ENCODE data around the gene RASL11B.

RASL11B gene

DNA sequence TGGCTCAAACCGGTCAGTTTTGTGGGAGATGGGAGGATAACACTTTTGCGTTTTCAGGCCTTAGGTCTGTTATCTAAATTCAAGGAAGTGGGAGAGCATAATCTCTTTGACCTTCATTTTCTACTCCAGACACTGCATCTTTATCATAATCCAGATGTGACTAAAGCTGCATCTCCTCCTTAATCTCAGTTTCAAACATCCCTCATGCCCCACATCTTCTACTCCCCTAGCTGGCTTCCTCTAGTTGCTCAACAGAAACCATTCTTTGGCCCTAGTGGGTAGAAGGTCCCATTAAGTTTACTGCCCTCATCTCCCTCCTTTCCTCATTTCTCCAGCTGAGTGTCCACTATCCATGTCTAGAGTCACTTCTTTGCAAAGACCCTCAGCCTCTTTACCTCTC lies 18.8 kb upstream of the RASL11B start:
- no peak for DNase-seq (ENCODE audit: low spot score)

DNA sequence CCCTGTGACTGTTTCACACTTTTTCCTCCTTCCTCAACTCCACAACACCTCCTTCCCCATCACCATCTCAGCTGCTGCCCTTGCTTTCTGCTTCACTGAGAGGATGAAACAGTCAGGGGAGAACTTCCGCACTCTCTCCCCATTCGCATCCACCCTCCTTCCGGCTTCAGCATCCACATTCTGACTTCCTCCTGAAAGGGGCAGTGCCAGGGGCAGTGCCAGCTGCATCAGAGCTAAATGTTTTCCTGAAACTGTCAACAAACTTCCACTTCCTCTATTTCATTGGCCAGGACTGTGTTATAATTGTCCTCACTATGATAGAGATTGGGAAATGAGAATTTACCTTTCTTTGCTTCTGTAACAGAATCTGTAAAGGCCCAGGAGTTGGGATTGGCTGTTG lies 18.2 kb upstream of the RASL11B start:
- no peak for DNase-seq (ENCODE audit: low spot score)

DNA sequence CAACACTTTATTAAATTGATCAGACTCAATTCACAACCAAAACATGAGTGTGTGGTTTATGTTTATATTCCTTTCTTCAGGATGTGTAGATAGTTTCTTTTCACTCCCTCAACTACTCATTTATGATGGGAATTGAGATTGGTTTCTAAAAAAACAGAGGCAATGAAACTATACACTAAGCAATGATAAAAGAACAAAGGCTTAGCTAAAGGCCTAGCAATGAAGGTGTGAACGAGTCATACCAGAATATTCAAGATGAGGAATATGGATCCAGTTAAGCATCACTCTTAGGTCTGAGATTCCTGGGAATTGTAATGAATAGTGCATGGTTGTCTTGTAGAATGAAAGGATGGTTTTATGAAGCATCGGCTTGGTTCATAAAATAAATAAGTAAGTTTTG lies 17.5 kb upstream of the RASL11B start:
- DNase-seq (ENCODE audit: low spot score), result no peak

- DNase-seq (ENCODE audit: low spot score), result no peak
These were observed 15.6 kb upstream of the RASL11B start for GRCh38 chr4:52846502-52846901.

DNA sequence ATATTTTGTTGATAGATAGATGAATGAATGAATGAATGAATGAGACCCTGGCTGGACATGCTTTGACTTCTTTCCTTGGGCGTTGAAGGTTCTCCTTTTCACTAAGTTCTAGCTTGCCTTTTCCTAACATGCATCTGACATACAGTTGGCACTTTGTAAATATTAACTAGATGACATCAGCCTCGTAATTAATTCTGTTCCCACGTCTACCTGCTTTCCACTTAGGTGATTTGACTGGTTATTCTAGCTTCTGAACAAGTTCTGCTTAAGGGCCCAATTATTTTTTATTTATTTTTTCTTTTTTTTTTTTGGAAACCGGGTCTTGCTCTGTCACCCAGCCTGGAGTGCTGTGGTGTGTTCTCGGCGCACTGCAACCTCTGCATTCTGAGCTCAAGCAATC lies 13.9 kb upstream of the RASL11B start:
- no peak for DNase-seq (ENCODE audit: low spot score)

DNA sequence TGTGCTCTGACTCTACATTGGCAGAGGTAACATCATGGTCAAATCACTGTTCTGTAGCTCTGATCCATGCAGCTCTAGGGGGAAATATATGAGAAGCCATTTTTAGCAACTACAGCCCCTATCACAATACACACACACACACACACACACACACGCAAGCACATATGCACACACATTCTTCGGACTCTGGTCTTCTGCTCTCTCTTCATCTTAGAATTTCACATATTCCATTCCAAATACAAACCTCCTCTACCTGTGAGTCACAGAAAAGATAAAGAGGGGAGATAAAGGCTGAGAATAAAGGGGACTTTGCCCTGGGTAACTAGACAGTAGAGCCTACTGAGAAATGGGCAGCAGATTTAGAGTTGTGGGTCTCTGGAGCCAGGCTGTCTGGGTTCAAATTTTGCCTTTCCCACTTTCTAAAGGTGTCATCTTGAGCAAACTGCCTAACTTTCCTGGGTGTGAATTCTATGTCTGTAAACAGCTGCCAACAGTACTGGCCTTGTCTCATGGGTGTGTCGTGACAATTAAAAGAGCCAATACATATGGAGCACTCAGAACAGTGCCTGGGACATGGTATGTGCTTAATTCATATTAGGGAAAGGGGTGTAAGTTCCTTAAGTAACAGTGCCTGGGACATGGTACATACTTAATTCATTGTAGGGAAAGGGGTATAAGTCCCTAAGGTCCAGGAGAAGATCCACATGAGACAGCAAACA lies 11.6 kb upstream of the RASL11B start:
- DNase-seq (ENCODE audit: low spot score), result no peak

- no peak for DNase-seq (ENCODE audit: low spot score)
These were observed 10.1 kb upstream of the RASL11B start for GRCh38 chr4:52852041-52852440.

- no peak for DNase-seq (ENCODE audit: low spot score)
These were observed 9.4 kb upstream of the RASL11B start for GRCh38 chr4:52852711-52853110.

GRCh38 chr4:52853351-52853750 lies 8.8 kb upstream of the RASL11B start:
- no peak for DNase-seq (ENCODE audit: low spot score)

DNA sequence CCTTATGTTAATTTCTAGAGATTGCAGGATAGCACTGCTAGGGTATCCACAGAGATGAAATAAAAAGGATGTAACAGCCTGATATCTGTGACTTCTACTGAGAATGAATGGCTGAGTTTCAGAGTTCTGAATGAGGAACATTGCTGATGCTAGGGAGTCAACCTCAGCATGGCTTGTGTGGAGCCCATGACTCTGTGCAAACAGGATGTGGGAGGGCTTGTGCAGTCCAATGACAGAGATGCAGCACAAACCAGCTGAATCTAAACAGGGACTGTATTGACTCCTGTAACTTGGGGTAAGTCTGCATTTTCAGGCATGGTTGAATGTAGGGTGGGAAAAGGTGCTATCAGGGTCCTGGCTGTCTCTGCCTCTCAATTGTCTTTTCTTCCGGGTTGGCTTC lies 5.3 kb upstream of the RASL11B start:
- DNase-seq (ENCODE audit: low spot score), result no peak

GRCh38 chr4:52860361-52860760 lies 1.8 kb upstream of the RASL11B start:
- no peak for DNase-seq (ENCODE audit: low spot score)

GRCh38 chr4:52861171-52861823 lies 820 bp upstream of the RASL11B start:
- DNase-seq (ENCODE audit: low spot score), result no peak

- DNase-seq (ENCODE audit: low spot score), result no peak
These were observed 583 bp downstream of the RASL11B start for GRCh38 chr4:52862639-52863161.

- DNase-seq (ENCODE audit: low spot score), result no peak
These were observed 1.2 kb downstream of the RASL11B start for GRCh38 chr4:52863324-52863723.

DNA sequence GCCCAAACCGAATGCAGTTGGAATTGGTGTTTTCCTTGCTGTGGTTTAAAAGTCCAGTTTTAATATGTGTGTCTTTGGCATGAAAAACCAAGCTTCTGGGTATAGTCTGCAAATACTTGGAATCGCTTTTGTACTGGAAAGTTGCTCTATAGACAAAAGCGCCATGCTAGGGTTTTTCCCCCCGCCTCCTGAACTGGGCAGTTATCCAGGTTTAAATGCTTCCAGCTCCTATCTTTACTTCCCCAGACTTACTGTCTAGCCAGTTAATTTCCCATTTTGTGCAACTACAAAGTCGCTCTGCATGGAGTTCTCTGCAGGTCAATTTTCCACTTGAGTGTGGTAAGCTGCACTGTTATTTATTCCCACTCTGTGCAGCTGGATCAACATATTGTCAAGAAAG lies 2.7 kb downstream of the RASL11B start:
- no peak for DNase-seq (ENCODE audit: low spot score)

- no peak for DNase-seq (ENCODE audit: low spot score)
These were observed 3.2 kb downstream of the RASL11B start for GRCh38 chr4:52865300-52865699.

DNA sequence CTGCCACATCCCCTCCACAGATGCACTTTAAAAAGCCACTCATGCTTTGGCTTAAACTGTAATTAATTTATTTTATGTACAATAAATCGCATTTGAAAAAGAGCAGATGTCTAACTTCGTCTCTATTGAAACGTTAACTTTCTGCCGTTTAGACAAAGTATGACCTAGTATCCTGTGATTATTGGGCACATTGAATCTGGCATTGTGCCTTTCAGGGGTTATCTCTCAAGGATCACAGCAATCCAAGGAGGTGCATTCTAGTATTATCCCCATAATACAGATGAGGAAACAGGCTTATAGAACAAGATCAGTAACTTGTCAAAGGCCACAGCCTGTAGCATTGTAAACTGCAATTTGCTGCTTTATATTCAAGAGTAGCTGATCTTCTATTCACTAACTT lies 4.6 kb downstream of the RASL11B start:
- DNase-seq (ENCODE audit: low spot score), result no peak

DNA sequence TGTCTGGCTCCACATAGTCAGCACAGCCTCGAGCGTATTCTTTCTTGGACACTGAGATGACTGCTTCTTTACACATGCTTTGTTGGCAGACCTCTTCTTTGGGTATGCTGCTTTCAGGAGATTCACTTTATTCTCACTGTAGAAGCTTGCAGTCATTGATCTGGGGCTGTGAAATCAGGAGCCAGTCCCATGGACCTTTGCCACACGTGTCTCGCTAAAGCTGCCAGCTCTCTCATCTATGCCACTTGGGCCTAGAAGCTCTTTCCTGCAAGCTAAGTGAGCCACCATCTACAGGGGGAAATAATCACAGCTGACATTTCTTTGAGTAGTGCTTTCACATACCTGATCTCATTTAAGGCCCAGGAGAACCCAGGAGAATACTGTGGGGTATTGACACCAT lies 5.0 kb downstream of the RASL11B start:
- DNase-seq (ENCODE audit: low spot score), result no peak

- no peak for DNase-seq (ENCODE audit: low spot score)
These were observed 6.0 kb downstream of the RASL11B start for GRCh38 chr4:52868133-52868532.

DNA sequence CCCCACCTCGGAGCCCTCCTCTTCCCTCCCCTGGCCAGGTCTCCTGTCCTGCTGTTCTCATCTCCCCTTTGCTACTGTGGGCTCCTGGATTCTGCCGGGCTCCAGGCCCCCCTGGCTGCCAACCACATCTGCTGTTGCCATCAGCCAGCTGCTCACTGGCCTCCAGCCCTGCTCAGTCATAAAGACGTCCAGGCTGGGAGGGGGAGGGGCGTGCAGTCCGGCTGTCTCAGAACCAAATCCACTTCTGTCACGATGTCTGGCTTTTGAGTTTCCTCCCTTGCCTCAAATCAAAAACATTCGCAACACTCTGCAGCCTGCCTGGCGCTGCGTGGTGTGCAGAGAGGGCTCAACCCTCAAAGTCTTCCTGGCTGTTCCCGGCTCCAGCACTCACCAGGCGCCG lies 7.1 kb downstream of the RASL11B start:
- DNase-seq (ENCODE audit: low spot score), result no peak

DNA sequence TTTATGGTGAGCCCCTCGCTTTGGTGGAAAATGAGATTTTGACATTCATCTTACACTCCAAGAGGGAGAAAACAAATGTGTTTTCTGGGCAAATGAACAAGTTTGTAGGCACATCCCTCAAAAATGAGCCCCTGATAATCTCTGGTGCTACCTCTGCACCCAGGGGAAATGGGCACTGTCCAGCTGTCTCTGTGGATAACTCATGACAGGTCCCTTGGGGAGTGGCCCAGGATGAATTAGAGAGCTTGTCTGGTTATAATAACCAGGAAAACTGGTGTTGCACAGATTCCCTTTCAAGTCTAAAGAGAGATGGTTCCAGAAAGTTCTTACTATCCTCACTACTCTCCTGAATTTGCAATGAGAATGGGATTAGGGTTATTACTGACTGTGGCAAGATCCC lies 7.5 kb downstream of the RASL11B start:
- DNase-seq (ENCODE audit: low spot score), result no peak

GRCh38 chr4:52870225-52870624 lies 8.1 kb downstream of the RASL11B start:
- DNase-seq (ENCODE audit: low spot score), result no peak

DNA sequence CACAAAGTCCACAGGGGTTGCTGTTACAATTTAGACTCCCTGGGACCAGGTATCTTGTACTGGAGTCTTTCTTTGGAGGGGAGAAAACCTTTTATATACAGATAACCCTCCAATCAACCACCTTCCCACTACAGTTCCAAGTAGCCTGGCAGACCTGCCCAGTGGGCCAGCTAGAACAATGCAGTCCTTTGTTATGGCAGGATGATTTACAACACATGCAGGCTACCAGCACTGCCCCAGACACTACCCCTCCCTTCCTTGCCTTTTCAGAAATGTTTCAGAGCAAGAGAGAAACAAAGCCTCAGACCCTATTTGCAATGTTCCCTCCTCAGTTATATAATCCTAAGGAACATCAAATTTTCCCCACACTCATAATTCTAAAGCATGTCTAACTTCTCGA lies 11.1 kb downstream of the RASL11B start:
- no peak for DNase-seq (ENCODE audit: low spot score)

DNA sequence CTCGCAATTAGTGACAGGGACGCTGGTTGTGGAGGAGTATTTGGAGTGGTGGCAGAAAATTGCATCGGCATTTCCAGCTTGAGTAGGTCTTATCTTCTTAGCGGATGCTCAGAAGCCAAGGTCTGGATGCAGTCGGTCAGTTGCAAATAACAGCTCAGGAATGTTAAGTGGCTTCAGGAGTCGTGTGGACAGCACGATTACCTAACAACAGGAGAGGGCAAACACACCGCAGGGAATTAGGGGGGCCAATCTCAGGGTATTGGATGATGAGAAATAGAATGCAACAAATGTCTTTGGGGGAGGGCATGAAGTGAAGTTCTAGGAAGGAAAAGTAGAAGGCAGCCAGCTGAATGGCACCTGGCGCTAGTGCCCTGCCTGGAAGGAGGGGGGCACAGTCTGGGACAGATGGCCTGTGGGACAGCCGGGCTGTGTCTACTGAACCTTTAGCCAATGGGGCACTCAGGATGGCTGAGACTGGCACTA lies 11.8 kb downstream of the RASL11B start:
- no peak for DNase-seq (ENCODE audit: low spot score)

Data from CD4-positive, alpha-beta T cell treated with Interleukin-2 at 100 ng/mL for 4 hours (primary cell).